ENCODE measurements around the gene MSANTD1. TPM values are rescaled to one million over a fixed set of nuclear protein-coding genes. Genes with fewer than 3 reads are reported as not detected.

The MSANTD1 gene
- polyA plus RNA-seq, 1 experiment, result 0.10 TPM

DNA sequence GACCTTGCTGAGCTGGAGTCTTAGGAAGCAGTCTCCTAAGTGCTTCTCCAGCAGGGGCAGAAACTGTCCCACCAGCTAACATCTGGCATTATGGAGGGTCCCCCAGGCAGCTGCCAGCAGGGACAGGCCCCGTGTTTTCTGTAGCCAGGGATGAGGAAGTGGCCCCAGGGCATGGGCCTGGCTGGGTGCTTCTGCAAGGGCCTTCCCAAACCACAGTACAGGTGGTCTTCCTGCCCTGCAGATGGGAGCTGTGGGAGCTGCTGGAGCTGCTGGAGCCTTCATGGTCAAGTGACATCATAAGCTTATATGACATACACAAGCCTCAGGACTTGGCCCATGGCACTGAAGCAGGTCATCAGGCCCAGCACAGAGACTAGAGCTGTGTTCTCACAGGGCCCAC, 5.0 kb upstream of the MSANTD1 start:
- Histone ChIP-seq H3K4me3 (ENCODE audit: low read depth, low read length) (no peak overlapping the region), H3K36me3 (ENCODE audit: control insufficient read depth, insufficient read depth, low read length) (peaks cover 14% of the 10 kb centered on the region), H3K27me3 (ENCODE audit: control insufficient read depth, insufficient read depth, low read length) (no peaks in the 10 kb centered on the region)
- no peak for DNase-seq (ENCODE audit: low read depth)
- TF ChIP-seq, protein P1, sequence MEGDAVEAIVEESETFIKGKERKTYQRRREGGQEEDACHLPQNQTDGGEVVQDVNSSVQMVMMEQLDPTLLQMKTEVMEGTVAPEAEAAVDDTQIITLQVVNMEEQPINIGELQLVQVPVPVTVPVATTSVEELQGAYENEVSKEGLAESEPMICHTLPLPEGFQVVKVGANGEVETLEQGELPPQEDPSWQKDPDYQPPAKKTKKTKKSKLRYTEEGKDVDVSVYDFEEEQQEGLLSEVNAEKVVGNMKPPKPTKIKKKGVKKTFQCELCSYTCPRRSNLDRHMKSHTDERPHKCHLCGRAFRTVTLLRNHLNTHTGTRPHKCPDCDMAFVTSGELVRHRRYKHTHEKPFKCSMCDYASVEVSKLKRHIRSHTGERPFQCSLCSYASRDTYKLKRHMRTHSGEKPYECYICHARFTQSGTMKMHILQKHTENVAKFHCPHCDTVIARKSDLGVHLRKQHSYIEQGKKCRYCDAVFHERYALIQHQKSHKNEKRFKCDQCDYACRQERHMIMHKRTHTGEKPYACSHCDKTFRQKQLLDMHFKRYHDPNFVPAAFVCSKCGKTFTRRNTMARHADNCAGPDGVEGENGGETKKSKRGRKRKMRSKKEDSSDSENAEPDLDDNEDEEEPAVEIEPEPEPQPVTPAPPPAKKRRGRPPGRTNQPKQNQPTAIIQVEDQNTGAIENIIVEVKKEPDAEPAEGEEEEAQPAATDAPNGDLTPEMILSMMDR (IDR thresholded peaks at IDR 0.05; ENCODE audit: insufficient read depth, low read depth, low read length), result no peak
- POLR2A ChIA-PET, result no interaction called here
- CTCF ChIA-PET, result interaction anchor here (0.5 to 1.2 kb wide), 4 partner anchors 18 to 199 kb away, joined by 3 to 6 read pairs (median 3); no protein-coding TSS in a partner anchor

DNA sequence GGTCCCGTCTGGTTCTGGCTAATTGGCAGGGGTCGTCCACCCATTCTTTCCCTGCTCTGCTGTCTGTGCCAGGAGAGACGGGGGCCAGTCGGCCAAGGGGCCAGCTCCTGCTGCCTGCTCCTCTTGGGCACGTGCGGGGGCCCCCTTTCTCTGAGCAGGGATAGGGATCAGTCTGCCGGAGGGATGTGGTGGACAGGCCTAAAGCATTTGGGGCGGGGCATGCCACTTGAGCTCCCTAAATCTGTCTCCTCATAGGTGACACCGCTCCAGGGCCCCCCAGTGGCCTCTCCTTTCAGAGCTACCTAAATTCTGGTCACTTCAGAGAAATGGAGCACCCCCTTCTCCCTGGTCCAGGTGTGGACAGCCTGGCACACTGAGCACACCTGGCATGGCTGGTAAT, 4.2 kb upstream of the MSANTD1 start:
- peaks cover 8% of the 10 kb centered on the region for H3K36me3 ChIP-seq (ENCODE audit: control insufficient read depth, insufficient read depth, low read length)
- H3K27me3 ChIP-seq (ENCODE audit: control insufficient read depth, insufficient read depth, low read length), result no peaks in the 10 kb centered on the region
- ChIA-PET CTCF (interaction anchor here (0.8 to 1.2 kb wide), 2 partner anchors 138 to 198 kb away, joined by 3 read pairs; no protein-coding TSS in a partner anchor), POLR2A (no interaction called here)
- DNase-seq (ENCODE audit: low read depth), result no peak
- TF ChIP-seq, protein P1 (IDR thresholded peaks at IDR 0.05; ENCODE audit: insufficient read depth, low read depth, low read length), result no peak
- H3K4me3 ChIP-seq (ENCODE audit: low read depth, low read length), result no peak overlapping the region

DNA sequence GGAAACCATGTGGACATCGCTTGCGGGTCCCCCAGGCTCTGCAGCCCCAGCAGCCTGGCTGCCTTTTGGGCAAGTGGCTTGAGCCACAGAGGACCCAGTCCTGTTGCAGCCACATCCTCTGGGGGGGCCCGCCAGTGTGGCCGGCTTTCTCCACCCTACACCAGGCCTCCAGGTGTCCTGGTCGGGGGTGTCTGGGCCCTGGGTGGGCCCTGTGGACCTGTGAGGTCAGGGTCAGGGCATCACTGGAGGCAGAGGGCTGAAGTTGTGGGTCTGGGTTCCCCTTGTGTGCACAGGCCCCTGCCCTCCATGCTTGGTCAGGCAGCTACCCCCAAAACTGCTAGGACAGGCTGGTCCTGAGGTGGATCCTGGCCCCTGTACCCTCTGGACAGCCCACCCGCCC, 3.3 kb upstream of the MSANTD1 start:
- TF ChIP-seq, protein P1 (IDR thresholded peaks at IDR 0.05; ENCODE audit: insufficient read depth, low read depth, low read length), result no peak
- POLR2A ChIA-PET, result no interaction called here
- no peak for DNase-seq (ENCODE audit: low read depth)
- CTCF ChIA-PET, result no interaction called here
- peaks cover 2% of the 10 kb centered on the region for H3K36me3 ChIP-seq (ENCODE audit: control insufficient read depth, insufficient read depth, low read length)
- no peaks in the 10 kb centered on the region for H3K27me3 ChIP-seq (ENCODE audit: control insufficient read depth, insufficient read depth, low read length)
- no peak overlapping the region for H3K4me3 ChIP-seq (ENCODE audit: low read depth, low read length)

DNA sequence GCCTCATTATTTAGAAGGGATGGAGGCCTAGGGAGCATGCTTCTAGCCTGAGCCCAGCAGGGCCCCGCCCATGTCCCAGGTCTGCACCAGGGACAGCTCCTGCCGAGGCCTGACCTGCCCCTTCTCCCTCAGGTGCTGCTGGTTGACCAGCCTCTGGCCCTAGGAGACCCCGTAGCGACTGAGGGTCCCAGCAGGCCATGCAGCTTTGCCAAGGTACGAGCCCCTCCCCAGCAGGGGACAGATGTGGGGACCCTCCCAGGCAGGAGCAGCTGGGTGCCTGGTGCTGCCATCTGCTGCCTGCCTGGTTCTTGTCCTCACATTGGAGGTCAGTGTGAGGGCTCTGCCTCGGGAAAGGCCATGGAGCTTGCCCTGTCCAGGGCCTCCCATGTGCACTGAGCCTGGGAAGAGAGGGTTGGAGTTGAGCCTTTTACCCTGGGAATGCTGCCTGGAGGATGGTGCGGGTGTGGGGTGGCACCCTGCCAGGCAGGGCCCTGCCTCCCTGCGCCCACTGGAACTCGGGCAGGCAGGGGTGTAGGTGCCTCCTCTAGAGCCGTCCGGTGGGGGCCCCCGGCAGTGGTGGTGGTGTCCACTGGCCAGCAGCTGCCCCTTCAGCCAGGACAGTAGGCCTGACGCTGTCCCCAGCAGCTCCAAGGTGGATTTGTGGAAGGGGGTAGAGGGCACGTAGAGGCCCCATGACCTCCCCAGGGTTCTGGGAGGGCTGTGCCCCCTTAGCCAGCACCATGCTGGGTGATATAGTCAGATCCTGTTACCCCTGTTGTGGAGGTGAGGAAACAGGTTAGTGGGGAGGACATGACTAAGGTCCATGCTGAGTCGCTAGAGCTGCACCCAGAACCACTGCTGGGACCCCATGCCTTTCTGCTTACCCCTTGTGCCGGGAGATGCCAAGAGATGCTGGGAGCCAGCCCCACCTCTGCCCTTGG, 2.2 kb upstream of the MSANTD1 start:
- H3K36me3 ChIP-seq (ENCODE audit: control insufficient read depth, insufficient read depth, low read length), result peaks cover 2% of the 10 kb centered on the region
- no peaks in the 10 kb centered on the region for H3K27me3 ChIP-seq (ENCODE audit: control insufficient read depth, insufficient read depth, low read length)
- ChIA-PET POLR2A (no interaction called here), CTCF (interaction anchor here (0.8 to 1.3 kb wide), 2 partner anchors 32 to 33 kb away, joined by 3 read pairs; no protein-coding TSS in a partner anchor)
- no peak overlapping the region for H3K4me3 ChIP-seq (ENCODE audit: low read depth, low read length)
- TF ChIP-seq, protein P1 (IDR thresholded peaks at IDR 0.05; ENCODE audit: insufficient read depth, low read depth, low read length), result no peak
- no peak for DNase-seq (ENCODE audit: low read depth)

DNA sequence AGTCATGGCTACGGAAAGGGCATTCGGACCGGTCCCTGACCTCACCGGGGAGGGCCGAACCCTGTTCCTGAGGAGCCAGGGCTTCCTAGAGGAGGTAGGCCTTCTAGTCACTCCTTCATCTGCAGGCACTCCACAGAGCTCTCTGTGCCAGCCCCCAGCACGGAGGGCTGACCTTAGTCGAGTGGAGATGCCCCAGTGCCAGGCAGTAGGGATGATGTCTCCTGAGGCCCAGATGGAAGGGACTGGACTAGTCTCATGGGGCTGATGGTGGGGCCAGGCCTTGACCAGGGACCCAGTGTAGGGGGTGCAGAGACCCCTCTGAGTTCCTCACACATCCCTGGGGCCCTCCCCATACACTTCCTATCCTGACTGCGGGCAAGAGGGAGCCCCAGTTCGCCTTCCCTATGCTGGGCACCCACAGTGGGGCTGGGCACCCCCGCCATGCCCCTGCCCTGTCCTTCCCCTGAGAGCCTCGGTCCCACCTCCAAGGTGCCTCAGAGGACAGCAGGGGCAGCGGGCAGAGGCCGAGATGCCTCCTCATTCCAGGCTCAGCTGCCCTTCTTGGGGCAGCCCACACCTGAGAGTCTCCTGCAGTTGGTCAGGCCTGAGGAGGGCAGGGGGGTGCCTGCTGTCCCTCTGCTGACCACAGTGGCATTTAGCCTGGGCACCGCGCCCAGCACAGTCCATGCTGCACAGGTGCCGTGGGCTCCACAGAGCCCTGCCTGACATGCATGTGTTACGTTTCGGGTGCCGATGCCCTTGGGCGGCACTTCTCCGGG, 1.4 kb upstream of the MSANTD1 start:
- CTCF ChIA-PET, result interaction anchor here (0.8 to 1.3 kb wide), 2 partner anchors 33 kb away, joined by 3 read pairs; no protein-coding TSS in a partner anchor
- POLR2A ChIA-PET, result no interaction called here

More for the DNA sequence above, 1.4 kb upstream of the MSANTD1 start:
- Histone ChIP-seq H3K4me3 (ENCODE audit: low read depth, low read length) (no peak overlapping the region), H3K36me3 (ENCODE audit: control insufficient read depth, insufficient read depth, low read length) (peaks cover 2% of the 10 kb centered on the region), H3K27me3 (ENCODE audit: control insufficient read depth, insufficient read depth, low read length) (no peaks in the 10 kb centered on the region)
- TF ChIP-seq, protein P1 (IDR thresholded peaks at IDR 0.05; ENCODE audit: insufficient read depth, low read depth, low read length), result no peak
- DNase-seq (ENCODE audit: low read depth), result no peak

Data from BJ (cell line).